Renal cortex interstitium (tissue), 11 donors: ENCODE measurements around the gene NELFA. TPM values are rescaled to one million over a fixed set of nuclear protein-coding genes. Genes with fewer than 3 reads are reported as not detected.
"Not testable (repeated sequence)": the region's sequence is repeated elsewhere in the genome, so short reads cannot be mapped to it uniquely, and the experiment has no call there.

ENCODE experiments used
- DNase-seq, 11 donors: peaks; one replicate each; pipeline ENCODE4 v3.0.0-alpha.2; 2013; ENCODE audit warnings: low read depth in 9 of 11, low spot score in 4 of 11; ENCODE audit errors: extremely low read depth in 1 of 11
- polyA plus RNA-seq, 3 donors: library from polyadenylated mRNA; unstranded; fragments of 120-200 nt; gene quantifications; one replicate each; pipeline ENCODE4 v1.2.1, GENCODE V29; 2013; ENCODE audit not compliant: insufficient read length in 3 of 3

Gene NELFA
- polyA plus RNA-seq, 3 donors, result 27.3 to 47.6 (median 38.4) TPM

- no peak for DNase-seq
Measured at GRCh38 chr4:2006956-2007653, 1.7 kb downstream of the NELFA start.

DNA sequence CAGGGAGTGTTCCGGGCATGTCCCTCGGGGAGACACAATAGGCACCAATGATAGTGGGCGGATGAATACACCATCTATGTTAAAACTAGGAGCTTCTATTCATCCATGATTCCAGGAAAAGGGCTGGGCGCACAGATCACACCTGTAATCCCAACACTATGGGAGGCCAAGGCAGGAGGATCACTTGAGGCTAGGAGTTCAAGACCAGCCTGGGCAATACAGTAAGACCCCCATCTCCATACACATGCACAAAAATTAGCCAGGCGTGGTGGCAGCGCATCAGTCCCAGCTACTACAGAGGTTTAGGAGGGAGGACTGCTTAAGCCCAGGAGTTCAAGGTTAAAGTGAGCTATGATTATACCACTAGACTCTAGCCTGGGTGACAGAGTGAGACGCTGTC is 2.4 kb downstream of the NELFA start:
- no peak for DNase-seq

DNA sequence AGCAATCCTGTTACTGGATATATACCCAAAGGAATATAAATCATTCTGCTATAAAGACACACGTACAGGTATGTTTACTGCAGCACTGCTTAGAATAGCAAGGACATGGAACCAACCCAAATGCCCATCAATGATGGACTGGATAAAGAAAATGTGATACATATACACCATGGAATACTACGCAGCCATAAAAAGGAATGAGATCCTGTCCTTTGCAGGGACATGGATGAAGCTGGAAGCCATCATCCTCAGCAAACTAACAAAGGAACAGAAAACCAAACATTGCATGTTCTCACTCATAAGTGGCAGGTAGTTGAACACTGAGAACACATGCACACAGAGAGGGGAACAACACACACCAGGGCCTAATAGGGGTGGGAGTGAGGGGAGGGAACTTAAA is 5.4 kb downstream of the NELFA start:
- not testable (repeated sequence) for DNase-seq

GRCh38 chr4:1999308-1999707 is 9.5 kb downstream of the NELFA start:
- DNase-seq, result not testable (repeated sequence)

- no peak for DNase-seq
Measured at GRCh38 chr4:1998296-1998695, 10.5 kb downstream of the NELFA start.

GRCh38 chr4:1997712-1998111 is 11.1 kb downstream of the NELFA start:
- DNase-seq, result no peak

- DNase-seq, result no peak
Measured at GRCh38 chr4:1996866-1997611, 11.7 kb downstream of the NELFA start.

DNA sequence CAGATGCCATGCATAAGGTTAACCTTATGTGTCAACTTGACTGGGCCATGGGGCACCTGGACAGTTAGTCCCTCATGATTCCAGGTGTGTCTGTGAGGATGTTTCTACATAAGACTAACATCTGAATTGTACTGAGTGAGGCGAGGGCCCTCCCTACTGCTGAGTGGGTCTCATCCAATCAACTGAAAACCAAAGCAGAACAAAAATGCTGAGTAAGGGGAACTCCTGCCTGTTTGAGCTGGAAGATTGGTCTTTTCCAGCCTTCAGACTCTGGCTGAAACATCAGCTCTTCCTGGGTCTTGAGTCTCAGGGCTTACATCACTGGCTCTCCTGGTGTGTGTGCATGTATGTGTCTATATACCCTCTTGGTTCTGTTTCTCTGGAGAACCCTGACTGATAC is 13.8 kb downstream of the NELFA start:
- no peak for DNase-seq

- DNase-seq, result not testable (repeated sequence)
Measured at GRCh38 chr4:1993718-1994516, 14.9 kb downstream of the NELFA start.

DNA sequence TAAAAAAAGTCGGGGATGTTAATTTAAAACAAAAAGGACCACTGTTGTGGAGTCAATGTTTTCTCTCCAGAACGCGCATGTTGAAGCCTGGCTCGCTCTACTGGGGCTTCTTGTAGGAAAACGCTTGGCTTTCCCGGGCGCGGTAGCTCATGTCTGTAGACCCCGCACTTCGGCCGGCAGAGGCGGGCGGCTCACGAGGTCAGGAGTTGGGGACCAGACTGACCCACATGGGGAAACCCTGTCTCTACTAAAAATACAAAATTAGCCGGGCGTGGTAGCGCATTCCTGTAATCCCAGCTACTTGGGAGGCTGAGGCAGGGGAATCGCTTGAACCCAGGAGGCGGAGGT is 15.6 kb downstream of the NELFA start:
- no peak for DNase-seq

DNA sequence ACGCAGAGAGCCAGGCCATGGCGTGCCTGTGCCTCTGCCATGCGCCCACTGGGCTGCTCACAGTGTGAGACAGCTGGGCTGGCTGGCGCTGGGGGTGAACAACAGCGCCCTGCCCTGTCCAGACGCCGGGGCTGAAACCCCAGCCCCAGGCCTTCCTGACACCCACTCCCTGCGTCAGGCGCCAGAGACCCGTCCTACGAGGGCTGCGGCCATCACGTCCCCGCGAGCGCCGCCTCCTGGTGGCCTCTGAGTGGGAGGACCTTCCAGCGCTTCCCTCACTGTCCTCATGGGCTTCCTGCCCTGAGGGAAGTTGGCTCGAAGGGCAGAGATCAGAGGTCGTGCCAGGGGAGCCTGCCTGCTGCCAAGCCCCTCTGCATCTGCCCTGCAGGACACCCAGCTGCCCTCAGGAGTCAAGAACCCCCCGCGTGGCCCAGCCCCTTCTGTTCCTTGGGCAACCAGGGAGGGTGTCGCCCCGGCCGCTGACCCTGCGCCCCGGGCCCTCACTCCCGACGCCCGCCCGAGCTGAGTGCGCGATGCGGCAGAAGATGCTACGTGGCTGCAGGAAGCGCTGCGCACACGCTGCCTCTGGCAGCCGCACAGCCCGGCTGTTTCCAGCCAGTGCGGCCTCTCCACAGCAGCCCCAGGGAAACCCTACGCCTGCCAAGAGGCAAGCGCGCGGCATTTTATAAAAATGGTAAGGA is 16.2 kb downstream of the NELFA start:
- DNase-seq, result no peak

DNA sequence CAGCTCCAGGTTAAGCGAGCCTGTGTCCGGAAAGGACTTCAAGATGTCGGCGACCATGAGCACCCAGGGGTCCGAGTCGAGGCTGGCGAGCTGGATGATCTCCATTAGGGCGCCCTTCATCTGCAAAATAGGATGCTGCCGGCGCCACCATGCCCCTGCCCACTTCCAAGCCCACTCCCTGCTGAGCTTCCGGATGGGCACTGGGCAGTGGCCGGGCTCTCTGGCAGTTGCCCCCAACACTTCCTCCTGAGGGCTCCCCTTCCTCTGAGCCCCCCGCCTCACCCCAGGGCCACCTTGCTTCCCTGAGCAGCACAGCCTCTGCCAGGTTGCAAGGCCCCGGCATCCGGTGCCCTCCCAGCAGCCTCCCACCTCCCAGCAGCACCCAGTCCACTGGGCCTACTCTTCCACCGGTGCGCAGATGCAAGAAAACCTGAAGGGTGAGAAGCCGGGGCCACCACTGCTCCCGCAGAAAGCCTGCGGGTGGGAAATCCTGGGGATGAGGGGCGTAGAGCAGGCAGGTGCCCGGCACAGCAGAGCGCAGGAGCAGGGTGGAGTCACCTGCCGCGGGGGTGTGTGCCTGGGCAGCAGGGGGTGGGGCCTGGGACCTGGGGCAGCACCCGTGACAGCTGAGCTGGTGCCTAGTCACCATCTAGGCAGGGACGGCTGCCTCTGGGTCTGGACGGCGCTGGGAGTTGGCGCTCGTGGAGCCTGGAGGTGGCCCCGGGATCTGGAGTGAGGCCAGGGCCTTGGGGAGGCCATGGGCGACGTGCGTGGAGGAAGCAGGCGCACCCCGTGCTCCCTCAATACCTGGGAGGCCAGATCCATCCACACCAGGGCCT is 17.0 kb downstream of the NELFA start:
- no peak for DNase-seq

GRCh38 chr4:1991087-1991486 is 17.7 kb downstream of the NELFA start:
- DNase-seq, result no peak

GRCh38 chr4:1990676-1991075 is 18.1 kb downstream of the NELFA start:
- no peak for DNase-seq

- no peak for DNase-seq
Measured at GRCh38 chr4:1990348-1990645, 18.5 kb downstream of the NELFA start.

DNA sequence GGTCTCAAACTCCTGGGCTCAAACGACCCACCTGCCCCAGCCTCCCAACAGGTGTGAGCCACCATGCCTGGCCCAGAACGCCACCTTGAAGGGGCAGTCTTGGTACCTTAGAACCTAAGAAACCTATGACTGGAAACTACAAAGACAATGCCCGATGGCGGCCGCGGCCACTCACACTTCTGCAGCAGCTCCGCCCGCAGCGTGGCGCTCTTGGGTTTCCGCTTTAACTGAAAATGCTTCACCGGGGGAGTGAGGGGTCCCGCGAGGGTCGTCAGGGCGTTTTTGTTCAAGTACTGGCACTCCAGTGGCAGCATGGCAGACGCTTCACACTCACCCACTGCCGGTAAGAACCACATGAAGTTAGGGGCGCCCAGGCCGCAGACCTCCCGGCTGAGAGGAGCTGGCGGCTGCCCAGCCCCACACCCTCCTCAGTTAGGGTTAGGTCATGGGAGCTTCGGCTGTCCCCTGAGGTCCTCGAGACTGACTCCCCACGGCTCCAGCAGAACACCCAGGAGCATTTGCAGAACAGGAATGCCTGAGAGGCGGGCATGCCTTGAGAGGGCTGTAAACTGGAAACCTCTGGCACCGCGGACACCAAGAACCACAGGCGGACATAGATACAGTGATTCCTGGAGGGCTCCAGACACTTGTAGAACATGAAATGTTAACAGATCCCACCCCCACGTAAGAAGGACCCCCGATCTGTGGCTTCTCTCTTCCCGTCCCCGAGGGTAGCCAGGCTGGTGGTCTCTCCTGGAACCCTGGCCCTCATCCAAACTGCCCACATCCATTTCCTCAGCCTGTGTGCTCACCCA is 19.0 kb downstream of the NELFA start:
- no peak for DNase-seq

DNA sequence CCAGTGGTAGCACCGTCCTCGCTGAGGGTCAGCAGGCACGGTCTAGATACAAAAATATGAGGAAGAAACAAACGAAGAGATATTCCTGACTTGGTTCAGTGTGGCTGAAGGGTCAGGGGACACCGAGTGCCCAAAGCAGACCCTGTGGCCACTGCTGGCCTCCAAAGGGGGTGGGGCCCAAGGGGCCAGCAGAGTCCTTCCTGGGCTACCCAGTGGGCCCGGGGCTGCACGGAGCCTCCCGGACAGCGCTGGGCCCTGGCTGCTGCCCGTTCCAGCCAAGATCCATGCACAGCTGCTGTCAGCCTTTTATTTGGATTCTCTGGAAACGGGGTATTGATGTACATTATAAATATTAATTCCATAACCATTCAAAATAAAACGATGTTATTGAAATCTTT is 20.4 kb downstream of the NELFA start:
- no peak for DNase-seq

- no peak for DNase-seq
Measured at GRCh38 chr4:1987721-1988326, 20.9 kb downstream of the NELFA start.
